ENCODE measurements around the gene FALEC.

The FALEC gene

GRCh38 chr1:150515328-150516049 is at the start of gene FALEC:
FALEC (plus strand) TSS chr1:150515752.
- Histone ChIP-seq H3K36me3 (ENCODE audit: insufficient read depth, low read length) (no peaks in the 10 kb centered on the region), H3K9me3 (ENCODE audit: low read length) (no peaks in the 10 kb centered on the region), H3K27me3 (ENCODE audit: insufficient read depth, low read length) (no peaks in the 10 kb centered on the region), H3K4me3 (ENCODE audit: low read length) (peak within 1 kb of the TSS; percentile 60), H2AFZ (ENCODE audit: low read depth, low read length) (peak within 1 kb of the TSS; percentile 63), H3K4me1 (ENCODE audit: insufficient read depth, low read length) (peaks cover 8% of the 10 kb centered on the region)

- H3K4me1 ChIP-seq (ENCODE audit: insufficient read depth, low read length), result no peaks in the 10 kb centered on the region
- H3K4me3 ChIP-seq (ENCODE audit: low read length), result no peak overlapping the region
- H3K36me3 ChIP-seq (ENCODE audit: insufficient read depth, low read length), result peaks cover 56% of the 10 kb centered on the region
- H3K27me3 ChIP-seq (ENCODE audit: insufficient read depth, low read length), result no peaks in the 10 kb centered on the region
- H2AFZ ChIP-seq (ENCODE audit: low read depth, low read length), result no peak overlapping the region
- no peaks in the 10 kb centered on the region for H3K9me3 ChIP-seq (ENCODE audit: low read length)
These were observed 48.6 kb upstream of the FALEC start for GRCh38 chr1:150466964-150467363.

- no peak overlapping the region for H2AFZ ChIP-seq (ENCODE audit: low read depth, low read length)
- no peaks in the 10 kb centered on the region for H3K9me3 ChIP-seq (ENCODE audit: low read length)
- H3K36me3 ChIP-seq (ENCODE audit: insufficient read depth, low read length), result peaks cover 68% of the 10 kb centered on the region
- no peak overlapping the region for H3K4me3 ChIP-seq (ENCODE audit: low read length)
- H3K4me1 ChIP-seq (ENCODE audit: insufficient read depth, low read length), result no peaks in the 10 kb centered on the region
- H3K27me3 ChIP-seq (ENCODE audit: insufficient read depth, low read length), result no peaks in the 10 kb centered on the region
These were observed 46.3 kb upstream of the FALEC start for GRCh38 chr1:150469291-150469690.

GRCh38 chr1:150472601-150473200 is 42.9 kb upstream of the FALEC start:
- H3K9me3 ChIP-seq (ENCODE audit: low read length), result no peaks in the 10 kb centered on the region
- H3K36me3 ChIP-seq (ENCODE audit: insufficient read depth, low read length), result peaks cover 45% of the 10 kb centered on the region
- H3K27me3 ChIP-seq (ENCODE audit: insufficient read depth, low read length), result no peaks in the 10 kb centered on the region
- H3K4me3 ChIP-seq (ENCODE audit: low read length), result no peak overlapping the region
- no peaks in the 10 kb centered on the region for H3K4me1 ChIP-seq (ENCODE audit: insufficient read depth, low read length)
- H2AFZ ChIP-seq (ENCODE audit: low read depth, low read length), result no peak overlapping the region

GRCh38 chr1:150473659-150474058 is 41.9 kb upstream of the FALEC start:
- H3K36me3 ChIP-seq (ENCODE audit: insufficient read depth, low read length), result peaks cover 44% of the 10 kb centered on the region
- no peaks in the 10 kb centered on the region for H3K4me1 ChIP-seq (ENCODE audit: insufficient read depth, low read length)
- no peak overlapping the region for H2AFZ ChIP-seq (ENCODE audit: low read depth, low read length)
- no peaks in the 10 kb centered on the region for H3K27me3 ChIP-seq (ENCODE audit: insufficient read depth, low read length)
- H3K9me3 ChIP-seq (ENCODE audit: low read length), result no peaks in the 10 kb centered on the region
- no peak overlapping the region for H3K4me3 ChIP-seq (ENCODE audit: low read length)

- Histone ChIP-seq H2AFZ (ENCODE audit: low read depth, low read length) (no peak overlapping the region), H3K4me3 (ENCODE audit: low read length) (no peak overlapping the region)
These were observed 40.7 kb upstream of the FALEC start for GRCh38 chr1:150474869-150475268.

GRCh38 chr1:150476754-150477153 is 38.8 kb upstream of the FALEC start:
- Histone ChIP-seq H3K4me1 (ENCODE audit: insufficient read depth, low read length) (no peaks in the 10 kb centered on the region), H2AFZ (ENCODE audit: low read depth, low read length) (no peak overlapping the region), H3K27me3 (ENCODE audit: insufficient read depth, low read length) (no peaks in the 10 kb centered on the region), H3K36me3 (ENCODE audit: insufficient read depth, low read length) (peaks cover 22% of the 10 kb centered on the region), H3K9me3 (ENCODE audit: low read length) (no peaks in the 10 kb centered on the region), H3K4me3 (ENCODE audit: low read length) (no peak overlapping the region)

More at GRCh38 chr1:150474869-150475268, 40.7 kb upstream of the FALEC start:
- H3K4me1 ChIP-seq (ENCODE audit: insufficient read depth, low read length), result no peaks in the 10 kb centered on the region
- H3K36me3 ChIP-seq (ENCODE audit: insufficient read depth, low read length), result peaks cover 40% of the 10 kb centered on the region
- H3K9me3 ChIP-seq (ENCODE audit: low read length), result no peaks in the 10 kb centered on the region
- H3K27me3 ChIP-seq (ENCODE audit: insufficient read depth, low read length), result no peaks in the 10 kb centered on the region

GRCh38 chr1:150477320-150477719 is 38.2 kb upstream of the FALEC start:
- H3K27me3 ChIP-seq (ENCODE audit: insufficient read depth, low read length), result no peaks in the 10 kb centered on the region
- H3K4me1 ChIP-seq (ENCODE audit: insufficient read depth, low read length), result no peaks in the 10 kb centered on the region
- H2AFZ ChIP-seq (ENCODE audit: low read depth, low read length), result no peak overlapping the region
- H3K36me3 ChIP-seq (ENCODE audit: insufficient read depth, low read length), result peaks cover 16% of the 10 kb centered on the region
- no peak overlapping the region for H3K4me3 ChIP-seq (ENCODE audit: low read length)
- H3K9me3 ChIP-seq (ENCODE audit: low read length), result no peaks in the 10 kb centered on the region

- H2AFZ ChIP-seq (ENCODE audit: low read depth, low read length), result no peak overlapping the region
These were observed 37.8 kb upstream of the FALEC start for GRCh38 chr1:150477733-150478132.

GRCh38 chr1:150479370-150479769 is 36.2 kb upstream of the FALEC start:
- no peak overlapping the region for H2AFZ ChIP-seq (ENCODE audit: low read depth, low read length)
- H3K4me1 ChIP-seq (ENCODE audit: insufficient read depth, low read length), result no peaks in the 10 kb centered on the region
- H3K4me3 ChIP-seq (ENCODE audit: low read length), result no peak overlapping the region
- no peaks in the 10 kb centered on the region for H3K9me3 ChIP-seq (ENCODE audit: low read length)
- H3K27me3 ChIP-seq (ENCODE audit: insufficient read depth, low read length), result no peaks in the 10 kb centered on the region
- H3K36me3 ChIP-seq (ENCODE audit: insufficient read depth, low read length), result peaks cover 2% of the 10 kb centered on the region

More at GRCh38 chr1:150477733-150478132, 37.8 kb upstream of the FALEC start:
- Histone ChIP-seq H3K36me3 (ENCODE audit: insufficient read depth, low read length) (peaks cover 12% of the 10 kb centered on the region), H3K4me1 (ENCODE audit: insufficient read depth, low read length) (no peaks in the 10 kb centered on the region), H3K9me3 (ENCODE audit: low read length) (no peaks in the 10 kb centered on the region), H3K27me3 (ENCODE audit: insufficient read depth, low read length) (no peaks in the 10 kb centered on the region), H3K4me3 (ENCODE audit: low read length) (no peak overlapping the region)

- no peak overlapping the region for H2AFZ ChIP-seq (ENCODE audit: low read depth, low read length)
- H3K36me3 ChIP-seq (ENCODE audit: insufficient read depth, low read length), result no peaks in the 10 kb centered on the region
- no peaks in the 10 kb centered on the region for H3K4me1 ChIP-seq (ENCODE audit: insufficient read depth, low read length)
- H3K9me3 ChIP-seq (ENCODE audit: low read length), result no peaks in the 10 kb centered on the region
- H3K27me3 ChIP-seq (ENCODE audit: insufficient read depth, low read length), result no peaks in the 10 kb centered on the region
- no peak overlapping the region for H3K4me3 ChIP-seq (ENCODE audit: low read length)
These were observed 35.6 kb upstream of the FALEC start for GRCh38 chr1:150479927-150480352.

GRCh38 chr1:150484431-150484830 is 31.1 kb upstream of the FALEC start:
- peaks cover 8% of the 10 kb centered on the region for H3K4me1 ChIP-seq (ENCODE audit: insufficient read depth, low read length)
- H3K4me3 ChIP-seq (ENCODE audit: low read length), result no peak overlapping the region
- H3K36me3 ChIP-seq (ENCODE audit: insufficient read depth, low read length), result peaks cover 8% of the 10 kb centered on the region
- H3K9me3 ChIP-seq (ENCODE audit: low read length), result no peaks in the 10 kb centered on the region
- H3K27me3 ChIP-seq (ENCODE audit: insufficient read depth, low read length), result no peaks in the 10 kb centered on the region
- H2AFZ ChIP-seq (ENCODE audit: low read depth, low read length), result no peak overlapping the region

GRCh38 chr1:150484861-150485260 is 30.7 kb upstream of the FALEC start:
- peaks cover 9% of the 10 kb centered on the region for H3K36me3 ChIP-seq (ENCODE audit: insufficient read depth, low read length)

More at GRCh38 chr1:150484861-150485260, 30.7 kb upstream of the FALEC start:
- Histone ChIP-seq H3K9me3 (ENCODE audit: low read length) (no peaks in the 10 kb centered on the region), H2AFZ (ENCODE audit: low read depth, low read length) (peak overlapping the region; percentile 29), H3K27me3 (ENCODE audit: insufficient read depth, low read length) (no peaks in the 10 kb centered on the region), H3K4me3 (ENCODE audit: low read length) (no peak overlapping the region), H3K4me1 (ENCODE audit: insufficient read depth, low read length) (peaks cover 8% of the 10 kb centered on the region)

Data from neuron (in vitro differentiated cells).